T-cell (primary cell): ENCODE data around the gene RADX. TPM values are rescaled to one million over a fixed set of nuclear protein-coding genes. Genes with fewer than 3 reads are reported as not detected.
"Not testable (repeated sequence)": the region's sequence is repeated elsewhere in the genome, so short reads cannot be mapped to it uniquely, and the experiment has no call there.

ENCODE experiments used
- ATAC-seq, 4 experiments: fragments of 200-7000 bp in 3 of 4; fragments of 150-1000 bp in 1 of 4; cut with Tn5 transposase; replicated peaks in 1 of 4; 1 replicate in 3 of 4; 2 replicates in 1 of 4; pipeline ENCODE4 v1.10.0; 2021; ENCODE audit warnings: moderate library complexity in 3 of 4, mild to moderate bottlenecking in 2 of 4, moderate number of reproducible peaks in 1 of 4
- CTCF ChIA-PET, 2 donors: fragments of 300-600 bp; sonication (Branson Sonifier 250); formaldehyde crosslinking; loops; one replicate each; lab custom pipeline; 2022; ENCODE audit warnings: antibody characterized with exemption in 2 of 2; lab: Charles Lee
- POLR2A ChIA-PET, 2 donors: fragments of 300-600 bp; sonication (Branson Sonifier 250); formaldehyde crosslinking; loops; one replicate each; lab custom pipeline; 2022; ENCODE audit warnings: antibody characterized with exemption in 2 of 2; lab: Charles Lee
- DNase-seq, 35 experiments: peaks; one replicate each; pipeline versions ENCODE4 v3.0.0 to v3.0.0-alpha.2; 2013 to 2023
- H3K27ac ChIP-seq: one replicate; pipeline ENCODE4 v1.5.1; 2013; ENCODE audit warnings: low read length
- H3K27me3 ChIP-seq, 2 experiments: replicated peaks in 1 of 2; 1 replicate in 1 of 2; 2 replicates in 1 of 2; pipeline versions ENCODE4 v1.6.1 to v1.7.0; 2013; ENCODE audit warnings: low read length in 1 of 2, mixed read lengths in 1 of 2; ENCODE audit not compliant: control insufficient read depth in 2 of 2, insufficient read depth in 2 of 2; ENCODE audit errors: extremely low read depth in 1 of 2
- H3K36me3 ChIP-seq, 2 donors: 1 replicate in 1 of 2; 2 replicates in 1 of 2; pipeline versions ENCODE4 v1.6.1 to v1.7.0; 2013; ENCODE audit warnings: low read length in 1 of 2; ENCODE audit not compliant: control insufficient read depth in 2 of 2, insufficient read depth in 1 of 2; ENCODE audit errors: extremely low read depth in 1 of 2
- H3K4me1 ChIP-seq, 2 experiments: 1 replicate in 1 of 2; 2 replicates in 1 of 2; pipeline versions ENCODE4 v1.6.1 to v1.7.0; 2013; ENCODE audit warnings: low read length in 2 of 2, mixed read lengths in 1 of 2; ENCODE audit not compliant: insufficient read depth in 2 of 2, control insufficient read depth in 1 of 2; ENCODE audit errors: extremely low read depth in 1 of 2
- H3K4me3 ChIP-seq, 2 donors: 1 replicate in 1 of 2; 2 replicates in 1 of 2; pipeline versions ENCODE4 v1.5.1 to v1.7.0; 2013; ENCODE audit warnings: mild to moderate bottlenecking in 2 of 2, low read length in 1 of 2, moderate library complexity in 1 of 2; ENCODE audit not compliant: control insufficient read depth in 1 of 2; ENCODE audit errors: extremely low read depth in 1 of 2
- H3K9me3 ChIP-seq: 2 replicates; pipeline ENCODE4 v1.7.0; 2013
- H3K27ac Mint-ChIP-seq, 2 donors: one replicate each; pipeline ENCODE4 v1.8.0; 2020 to 2021; ENCODE audit warnings: mild to moderate bottlenecking in 2 of 2, mixed read lengths in 2 of 2
- H3K27me3 Mint-ChIP-seq, 2 donors: one replicate each; pipeline ENCODE4 v1.8.0; 2021 to 2022; ENCODE audit warnings: mixed read lengths in 2 of 2
- H3K36me3 Mint-ChIP-seq: one replicate; pipeline ENCODE4 v1.8.0; 2021; ENCODE audit warnings: mixed read lengths
- H3K4me1 Mint-ChIP-seq, 3 donors: one replicate each; pipeline ENCODE4 v1.8.0; 2020 to 2022; ENCODE audit warnings: mixed read lengths in 3 of 3, mild to moderate bottlenecking in 1 of 3
- H3K4me3 Mint-ChIP-seq, 3 donors: one replicate each; pipeline ENCODE4 v1.8.0; 2020 to 2022; ENCODE audit warnings: mild to moderate bottlenecking in 3 of 3, mixed read lengths in 3 of 3, moderate library complexity in 3 of 3
- H3K9me3 Mint-ChIP-seq, 3 donors: one replicate each; pipeline ENCODE4 v1.8.0; 2020 to 2022; ENCODE audit warnings: mixed read lengths in 3 of 3
- WGBS: methylation state at CpG from one replicate; pipeline ENCODE4 v1.1.5; 2013; ENCODE audit warnings: missing lambda C conversion rate; ENCODE audit not compliant: insufficient coverage; 5-methylcytosine and 5-hydroxymethylcytosine counted together
- total RNA-seq, 35 experiments: library from RNA in 6 of 35; stranded (reverse) in 6 of 35; fragments of 120-200 nt in 1 of 35; gene quantifications; one replicate each; pipeline versions ENCODE4 v1.2.1 to v1.2.4 and lab custom pipeline; 2013 to 2026

RADX gene
- total RNA-seq, 5 donors from 2014 or later (not counting 1 experiment from before 2014, with no cell fraction given), result 6.9 to 15.5 (median 9.9) TPM

DNA sequence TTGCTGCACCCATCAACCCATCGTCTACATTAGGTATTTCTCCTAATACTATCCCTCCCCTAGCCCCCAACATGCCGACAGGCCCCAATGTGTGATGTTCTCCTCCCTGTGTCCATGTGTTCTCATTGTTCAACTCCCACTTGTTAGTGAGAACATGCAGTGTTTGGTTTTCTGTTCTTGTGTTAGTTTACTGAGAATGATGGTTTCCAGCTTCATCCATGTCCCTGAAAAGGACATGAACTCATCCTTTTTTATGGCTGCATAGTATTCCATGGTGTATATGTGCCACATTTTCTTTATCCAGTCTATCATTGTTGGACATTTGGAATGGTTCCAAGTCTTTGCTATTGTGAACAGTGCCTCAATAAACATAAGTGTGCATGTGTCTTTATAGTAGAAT lies 41.8 kb downstream of the RADX start:
- H3K27me3 ChIP-seq, H3K4me1 Mint-ChIP-seq, H3K27ac Mint-ChIP-seq, POLR2A ChIA-PET, H3K4me3 Mint-ChIP-seq, DNase-seq, H3K4me1 ChIP-seq, H3K27ac ChIP-seq, ATAC-seq, H3K36me3 ChIP-seq, H3K9me3 Mint-ChIP-seq, H3K9me3 ChIP-seq, H3K4me3 ChIP-seq, CTCF ChIA-PET, H3K27me3 Mint-ChIP-seq: not testable (repeated sequence)
- no CpG with 5 or more reads among the region's 2 CpGs for WGBS
- H3K36me3 Mint-ChIP-seq, result peaks cover 43% of the 10 kb centered on the region

- ChIA-PET POLR2A (no interaction called here), CTCF (interaction anchor here in 1 of 2 donors (0.6 kb wide), 1 partner anchor 192 kb away, joined by 6 read pairs; no protein-coding TSS in a partner anchor)
- ATAC-seq (no peak), DNase-seq (no peak)
- no peak overlapping the region for H3K4me3 Mint-ChIP-seq
- Histone ChIP-seq H3K27me3 (no peaks in the 10 kb centered on the region), H3K9me3 (no peaks in the 10 kb centered on the region), H3K27ac (no peak overlapping the region), H3K36me3 (no peaks in the 10 kb centered on the region), H3K4me3 (no peak overlapping the region), H3K4me1 (no peaks in the 10 kb centered on the region)
- H3K27me3 Mint-ChIP-seq, result no peaks in the 10 kb centered on the region
- peaks cover 24% of the 10 kb centered on the region for H3K36me3 Mint-ChIP-seq
- no peaks in the 10 kb centered on the region for H3K9me3 Mint-ChIP-seq
- no CpG with 5 or more reads among the region's 1 CpG for WGBS
- H3K4me1 Mint-ChIP-seq, result no peaks in the 10 kb centered on the region
- no peak overlapping the region for H3K27ac Mint-ChIP-seq
These were observed 58.9 kb downstream of the RADX start for GRCh38 chrX:106670631-106671030.

DNA sequence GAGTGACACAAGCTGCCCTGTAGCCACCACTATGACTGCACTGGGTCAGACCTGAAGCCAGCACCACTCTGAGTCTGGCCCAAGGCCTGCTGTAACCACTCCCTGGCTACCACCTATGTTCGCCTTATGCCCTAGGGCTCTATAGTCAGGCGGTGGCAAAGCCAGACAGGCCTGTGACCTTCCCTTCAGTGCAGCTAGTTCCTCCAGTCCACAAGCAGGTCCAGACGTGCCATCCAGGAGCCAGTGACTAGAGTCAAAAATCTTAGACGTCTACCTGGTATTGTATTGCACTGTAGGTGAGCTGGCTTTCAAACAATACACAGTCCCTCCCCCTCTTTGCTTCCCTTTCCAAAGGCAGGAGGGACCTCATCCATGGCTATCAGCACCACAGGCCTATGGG lies 60.7 kb downstream of the RADX start:
- no peak overlapping the region for H3K4me3 ChIP-seq
- Mint-ChIP-seq H3K27me3 (peaks cover 0 to 4% of the 10 kb centered on the region in 2 donors), H3K9me3 (no peaks in the 10 kb centered on the region), H3K36me3 (peaks cover 21% of the 10 kb centered on the region), H3K27ac (no peak overlapping the region), H3K4me3 (no peak overlapping the region), H3K4me1 (no peaks in the 10 kb centered on the region)
- ATAC-seq (no peak), DNase-seq (no peak)
- WGBS, result no CpG with 5 or more reads among the region's 4 CpGs
- ChIA-PET POLR2A (no interaction called here), CTCF (no interaction called here)
- H3K4me1 ChIP-seq, result no peaks in the 10 kb centered on the region
- no peaks in the 10 kb centered on the region for H3K36me3 ChIP-seq
- H3K27ac ChIP-seq, result no peak overlapping the region
- H3K9me3 ChIP-seq, result no peaks in the 10 kb centered on the region
- no peaks in the 10 kb centered on the region for H3K27me3 ChIP-seq

DNA sequence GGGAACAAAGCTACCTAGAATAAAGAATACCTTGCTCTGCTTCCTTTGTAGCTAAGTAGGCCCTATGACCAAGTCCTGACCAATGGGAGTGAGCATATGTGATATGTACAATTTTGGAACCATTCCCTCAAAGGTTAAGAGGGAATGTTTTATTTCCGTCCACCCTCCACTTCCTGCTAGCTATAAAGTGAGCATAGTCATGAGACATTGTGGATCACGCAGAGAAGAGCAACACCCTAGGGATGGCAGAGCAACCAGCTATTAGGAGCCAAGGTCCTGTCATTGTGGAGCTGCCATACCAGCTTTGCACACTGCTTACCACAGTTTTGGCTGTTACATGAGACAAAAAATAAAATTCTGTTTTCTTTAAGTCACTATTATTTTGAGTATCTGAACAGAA lies 68.9 kb downstream of the RADX start:
- no peaks in the 10 kb centered on the region for H3K9me3 ChIP-seq
- no CpG with 5 or more reads among the region's 2 CpGs for WGBS
- H3K27me3 Mint-ChIP-seq, result peaks cover 0 to 19% of the 10 kb centered on the region in 2 donors
- no peaks in the 10 kb centered on the region for H3K27me3 ChIP-seq
- H3K4me3 ChIP-seq, result no peak overlapping the region
- POLR2A ChIA-PET, result no interaction called here
- H3K27ac Mint-ChIP-seq, result no peak overlapping the region
- peaks cover 7% of the 10 kb centered on the region for H3K36me3 Mint-ChIP-seq
- no peak overlapping the region for H3K4me3 Mint-ChIP-seq
- ATAC-seq (no peak), DNase-seq (no peak)
- H3K27ac ChIP-seq, result no peak overlapping the region
- H3K36me3 ChIP-seq, result no peaks in the 10 kb centered on the region
- CTCF ChIA-PET, result interaction anchor here in 1 of 2 donors (0.6 kb wide), 1 partner anchor 1592 kb away, joined by 3 read pairs; no protein-coding TSS in a partner anchor
- H3K4me1 ChIP-seq, result no peaks in the 10 kb centered on the region
- no peaks in the 10 kb centered on the region for H3K9me3 Mint-ChIP-seq
- no peaks in the 10 kb centered on the region for H3K4me1 Mint-ChIP-seq

DNA sequence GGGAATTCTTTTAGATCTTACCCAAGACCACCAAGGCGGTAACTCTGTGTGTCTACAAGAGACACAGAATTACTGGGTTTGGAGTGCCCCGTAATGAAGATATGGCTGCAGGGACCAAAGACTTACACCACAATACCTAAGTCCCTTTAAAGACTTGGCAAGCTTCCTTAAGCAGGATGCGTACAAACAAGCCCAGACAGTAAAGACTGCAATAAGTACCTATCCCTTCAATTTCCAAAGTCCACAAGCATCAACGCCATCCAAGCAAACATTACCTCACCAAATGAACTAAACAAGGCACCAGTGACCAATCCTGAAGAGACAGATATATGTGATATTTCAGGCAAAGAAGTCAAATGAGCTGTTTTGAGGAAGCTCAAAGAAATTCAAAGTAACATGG lies 72.4 kb downstream of the RADX start:
- no peaks in the 10 kb centered on the region for H3K9me3 Mint-ChIP-seq
- DNase-seq (no peak), ATAC-seq (no peak)
- H3K27ac ChIP-seq, result no peak overlapping the region
- H3K4me3 Mint-ChIP-seq, result no peak overlapping the region
- peaks cover 0 to 33% of the 10 kb centered on the region in 2 donors for H3K27me3 Mint-ChIP-seq
- no peaks in the 10 kb centered on the region for H3K4me1 ChIP-seq
- no peaks in the 10 kb centered on the region for H3K27me3 ChIP-seq
- H3K36me3 Mint-ChIP-seq, result peaks cover 3% of the 10 kb centered on the region
- ChIA-PET POLR2A (no interaction called here), CTCF (no interaction called here)
- H3K36me3 ChIP-seq, result no peaks in the 10 kb centered on the region
- H3K4me1 Mint-ChIP-seq, result no peaks in the 10 kb centered on the region
- no peak overlapping the region for H3K27ac Mint-ChIP-seq
- 100% methylated on average over 1 of the region's 4 CpGs for WGBS
- no peaks in the 10 kb centered on the region for H3K9me3 ChIP-seq
- no peak overlapping the region for H3K4me3 ChIP-seq

- Histone ChIP-seq H3K27me3 (peaks cover 0 to 3% of the 10 kb centered on the region in 2 experiments), H3K4me1 (no peaks in the 10 kb centered on the region), H3K36me3 (no peaks in the 10 kb centered on the region), H3K9me3 (no peaks in the 10 kb centered on the region), H3K4me3 (no peak overlapping the region), H3K27ac (no peak overlapping the region)
- no peak for DNase-seq
- Mint-ChIP-seq H3K27ac (no peak overlapping the region), H3K4me3 (no peak overlapping the region), H3K36me3 (no peaks in the 10 kb centered on the region), H3K9me3 (no peaks in the 10 kb centered on the region), H3K4me1 (peaks cover 0 to 1% (median 0%) of the 10 kb centered on the region in 3 donors), H3K27me3 (peaks cover 8 to 38% of the 10 kb centered on the region in 2 donors)
- ChIA-PET POLR2A (no interaction called here), CTCF (no interaction called here)
- 71% methylated on average over 1 of the region's 7 CpGs for WGBS
- ATAC-seq, result no peak
These were observed 80.8 kb downstream of the RADX start for GRCh38 chrX:106692425-106693065.
